ENCODE data around the gene TGFB1. TPM values are rescaled to one million over a fixed set of nuclear protein-coding genes. Genes with fewer than 3 reads are reported as not detected.

Gene TGFB1
- total RNA-seq, 1 experiment from 2014 or later: 54.6 TPM

GRCh38 chr19:41303954-41304353, 49.8 kb downstream of the TGFB1 start:
- H3K9ac ChIP-seq (ENCODE audit: low read length): no peak overlapping the region
- H3K79me2 ChIP-seq (ENCODE audit: insufficient read depth, low read length): peaks cover 17% of the 10 kb centered on the region; the same call in 1 of the 2 replicates
- no TSS peak for BruUV-seq (replicated peaks)
- no peaks in the 10 kb centered on the region for H3K9me3 ChIP-seq (ENCODE audit: control insufficient read depth in 1 of 2, insufficient read depth in 1 of 2, low read depth in 1 of 2, low read length in 2 of 2)
- TF ChIP-seq ZFX (IDR thresholded peaks at IDR 0.05) (no peak), FOSL1 (IDR thresholded peaks at IDR 0.05; ENCODE audit: low read depth) (no peak), CBX3 (IDR thresholded peaks at IDR 0.05; ENCODE audit: low read depth) (no peak)
- no peak overlapping the region for H2AFZ ChIP-seq (ENCODE audit: low read depth, low read length, poor library complexity, severe bottlenecking)
- no peak overlapping the region for H3K27ac ChIP-seq (ENCODE audit: low read depth, low read length)
- ATAC-seq: no peak
- RAD21 ChIA-PET (ENCODE audit: low non-redundant PET in 1 of 2, low total read pairs in 2 of 2, uncharacterized antibody in 2 of 2, unreplicated experiment in 2 of 2): no interaction called here
- no peak for DNase-seq (ENCODE audit: low read depth, low spot score)
- no peaks in the 10 kb centered on the region for H3K9me2 ChIP-seq (ENCODE audit: insufficient read depth)
- CTCF ChIA-PET: no interaction called here
- intact Hi-C loops (cut with micrococcal nuclease): no loop called here
- H3K4me3 ChIP-seq (replicated peaks in 1 of 2; ENCODE audit: low read depth in 1 of 2, low read length in 2 of 2): no peak overlapping the region
- POLR2A ChIA-PET: no interaction called here
- H3K4me2 ChIP-seq (ENCODE audit: low read length): no peak overlapping the region
- peaks cover 4% of the 10 kb centered on the region; the same call in 1 of the 2 replicates for H4K20me1 ChIP-seq (ENCODE audit: insufficient read depth)
- H3K4me1 ChIP-seq (ENCODE audit: control insufficient read depth in 1 of 2, insufficient read depth in 2 of 2, low read length in 2 of 2): peaks cover 0 to 10% of the 10 kb centered on the region in 2 experiments; a peak in 3 of 4 replicates
- H3K27me3 ChIP-seq (ENCODE audit: insufficient read depth, low read length): no peaks in the 10 kb centered on the region
- H3K36me3 ChIP-seq (ENCODE audit: control insufficient read depth in 1 of 2, insufficient read depth in 2 of 2, low read length in 2 of 2): peaks cover 48 to 81% of the 10 kb centered on the region in 2 experiments

DNA sequence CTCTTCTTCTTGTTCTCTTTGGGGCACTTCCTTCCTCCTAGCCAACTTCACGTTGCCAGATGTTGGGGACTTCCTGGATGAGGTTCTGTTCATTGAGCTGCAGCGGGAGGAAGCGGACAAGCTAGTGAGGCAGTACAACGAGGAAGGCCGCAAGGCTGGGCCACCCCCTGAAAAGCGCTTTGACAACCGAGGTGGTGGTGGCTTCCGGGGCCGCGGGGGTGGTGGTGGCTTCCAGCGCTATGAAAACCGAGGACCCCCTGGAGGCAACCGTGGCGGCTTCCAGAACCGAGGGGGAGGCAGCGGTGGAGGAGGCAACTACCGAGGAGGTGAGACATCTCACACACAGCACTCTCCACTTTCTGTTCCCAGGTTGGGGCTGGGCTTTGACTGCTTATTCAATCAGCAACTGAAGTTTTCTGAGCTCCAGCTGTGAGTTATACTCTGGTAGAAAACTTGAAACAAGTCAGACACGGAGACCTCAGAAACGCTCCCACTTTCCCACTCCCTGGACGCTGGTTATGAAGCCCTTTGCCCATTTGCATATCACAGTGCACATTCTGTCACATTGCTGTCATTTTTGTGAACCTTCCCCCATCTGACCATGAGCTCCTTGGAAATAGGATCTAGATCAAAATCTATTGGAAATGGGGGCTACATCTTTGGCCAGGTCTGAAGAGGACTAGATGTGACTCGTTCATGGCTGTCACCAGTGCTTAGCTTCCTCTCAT, 50.9 kb downstream of the TGFB1 start:
- no peak for DNase-seq (ENCODE audit: low read depth, low spot score)
- no TSS peak for BruUV-seq (replicated peaks)
- ATAC-seq: no peak
- peaks cover 17% of the 10 kb centered on the region; the same call in 1 of the 2 replicates for H3K79me2 ChIP-seq (ENCODE audit: insufficient read depth, low read length)
- H3K9ac ChIP-seq (ENCODE audit: low read length): no peak overlapping the region
- no peaks in the 10 kb centered on the region for H4K20me1 ChIP-seq (ENCODE audit: insufficient read depth)
- no peak overlapping the region for H3K27ac ChIP-seq (ENCODE audit: low read depth, low read length)
- H2AFZ ChIP-seq (ENCODE audit: low read depth, low read length, poor library complexity, severe bottlenecking): no peak overlapping the region
- no peaks in the 10 kb centered on the region for H3K4me1 ChIP-seq (ENCODE audit: control insufficient read depth in 1 of 2, insufficient read depth in 2 of 2, low read length in 2 of 2)
- peaks cover 54 to 87% of the 10 kb centered on the region in 2 experiments for H3K36me3 ChIP-seq (ENCODE audit: control insufficient read depth in 1 of 2, insufficient read depth in 2 of 2, low read length in 2 of 2)
- no peak overlapping the region for H3K4me2 ChIP-seq (ENCODE audit: low read length)
- ChIA-PET RAD21 (ENCODE audit: low non-redundant PET in 1 of 2, low total read pairs in 2 of 2, uncharacterized antibody in 2 of 2, unreplicated experiment in 2 of 2) (no interaction called here), POLR2A (no interaction called here), CTCF (interaction anchor here (0.7 kb wide), 1 partner anchor 645 kb away, joined by 4 read pairs; no protein-coding TSS in a partner anchor)
- H3K4me3 ChIP-seq (replicated peaks in 1 of 2; ENCODE audit: low read depth in 1 of 2, low read length in 2 of 2): no peak overlapping the region
- intact Hi-C loops (cut with micrococcal nuclease): no loop called here
- no peaks in the 10 kb centered on the region for H3K9me3 ChIP-seq (ENCODE audit: control insufficient read depth in 1 of 2, insufficient read depth in 1 of 2, low read depth in 1 of 2, low read length in 2 of 2)
- TF ChIP-seq EGR1 (IDR thresholded peaks at IDR 0.05; ENCODE audit: low read depth) (no peak), RAD21 (IDR thresholded peaks at IDR 0.05; ENCODE audit: low read depth) (no peak), JUND (IDR thresholded peaks at IDR 0.05) (no peak), ELF1 (IDR thresholded peaks at IDR 0.05; ENCODE audit: borderline replicate concordance, low read depth) (no peak), CBX3 (IDR thresholded peaks at IDR 0.05; ENCODE audit: low read depth) (no peak), EZH2 (IDR thresholded peaks at IDR 0.05) (no peak), ATF3 (IDR thresholded peaks at IDR 0.05) (no peak), POLR2A (IDR thresholded peaks at IDR 0.05; ENCODE audit: borderline replicate concordance, extremely low read depth, insufficient read depth, insufficient read length) (no peak), FOSL1 (IDR thresholded peaks at IDR 0.05; ENCODE audit: low read depth) (no peak)
- TF ChIP-seq, protein P1, sequence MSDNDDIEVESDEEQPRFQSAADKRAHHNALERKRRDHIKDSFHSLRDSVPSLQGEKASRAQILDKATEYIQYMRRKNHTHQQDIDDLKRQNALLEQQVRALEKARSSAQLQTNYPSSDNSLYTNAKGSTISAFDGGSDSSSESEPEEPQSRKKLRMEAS (IDR thresholded peaks at IDR 0.05): no peak
- no peaks in the 10 kb centered on the region for H3K27me3 ChIP-seq (ENCODE audit: insufficient read depth, low read length)
- no peaks in the 10 kb centered on the region for H3K9me2 ChIP-seq (ENCODE audit: insufficient read depth)
